Measurements from ENCODE around the gene PLBD1.

Gene PLBD1

GRCh38 chr12:14576896-14577295 is 9.2 kb upstream of the PLBD1 start:
- no peak for DNase-seq (ENCODE audit: low read depth)
- H3K4me3 ChIP-seq (ENCODE audit: low read depth, low read length): no peak overlapping the region
- TF ChIP-seq MYC (IDR thresholded peaks at IDR 0.05; ENCODE audit: low read depth, low read length): no peak
- TF ChIP-seq POLR2A (IDR thresholded peaks at IDR 0.05; ENCODE audit: extremely low read depth, insufficient read length): no peak
- no peak for TF ChIP-seq MAX (IDR thresholded peaks at IDR 0.05; ENCODE audit: low read depth, low read length)
- no peak for TF ChIP-seq CTCF (IDR thresholded peaks at IDR 0.05; ENCODE audit: low read depth, low read length)

GRCh38 chr12:14575585-14575984 is 7.9 kb upstream of the PLBD1 start:
- no peak for DNase-seq (ENCODE audit: low read depth)
- H3K4me3 ChIP-seq (ENCODE audit: low read depth, low read length): no peak overlapping the region
- TF ChIP-seq MAX (IDR thresholded peaks at IDR 0.05; ENCODE audit: low read depth, low read length) (no peak), CTCF (IDR thresholded peaks at IDR 0.05; ENCODE audit: low read depth, low read length) (no peak), MYC (IDR thresholded peaks at IDR 0.05; ENCODE audit: low read depth, low read length) (no peak), POLR2A (IDR thresholded peaks at IDR 0.05; ENCODE audit: extremely low read depth, insufficient read length) (no peak)

- TF ChIP-seq MAX (IDR thresholded peaks at IDR 0.05; ENCODE audit: low read depth, low read length): no peak
- TF ChIP-seq MYC (IDR thresholded peaks at IDR 0.05; ENCODE audit: low read depth, low read length): no peak
- no peak for TF ChIP-seq CTCF (IDR thresholded peaks at IDR 0.05; ENCODE audit: low read depth, low read length)
- TF ChIP-seq POLR2A (IDR thresholded peaks at IDR 0.05; ENCODE audit: extremely low read depth, insufficient read length): no peak
- DNase-seq (ENCODE audit: low read depth): no peak
Measured at GRCh38 chr12:14573118-14573517, 5.4 kb upstream of the PLBD1 start.

GRCh38 chr12:14572401-14572800 is 4.7 kb upstream of the PLBD1 start:
- TF ChIP-seq POLR2A (IDR thresholded peaks at IDR 0.05; ENCODE audit: extremely low read depth, insufficient read length) (no peak), MYC (IDR thresholded peaks at IDR 0.05; ENCODE audit: low read depth, low read length) (no peak), CTCF (IDR thresholded peaks at IDR 0.05; ENCODE audit: low read depth, low read length) (no peak), MAX (IDR thresholded peaks at IDR 0.05; ENCODE audit: low read depth, low read length) (no peak)
- no peak overlapping the region for H3K4me3 ChIP-seq (ENCODE audit: low read depth, low read length)
- DNase-seq (ENCODE audit: low read depth): no peak

More at GRCh38 chr12:14573118-14573517, 5.4 kb upstream of the PLBD1 start:
- no peak overlapping the region for H3K4me3 ChIP-seq (ENCODE audit: low read depth, low read length)

- TF ChIP-seq MYC (IDR thresholded peaks at IDR 0.05; ENCODE audit: low read depth, low read length): no peak
- TF ChIP-seq MAX (IDR thresholded peaks at IDR 0.05; ENCODE audit: low read depth, low read length): no peak
- no peak for TF ChIP-seq CTCF (IDR thresholded peaks at IDR 0.05; ENCODE audit: low read depth, low read length)
- TF ChIP-seq POLR2A (IDR thresholded peaks at IDR 0.05; ENCODE audit: extremely low read depth, insufficient read length): no peak
- no peak overlapping the region for H3K4me3 ChIP-seq (ENCODE audit: low read depth, low read length)
- DNase-seq (ENCODE audit: low read depth): no peak
Measured at GRCh38 chr12:14571779-14572178, 4.1 kb upstream of the PLBD1 start.

GRCh38 chr12:14570231-14570630 is 2.5 kb upstream of the PLBD1 start:
- H3K4me3 ChIP-seq (ENCODE audit: low read depth, low read length): no peak overlapping the region

More at GRCh38 chr12:14570231-14570630, 2.5 kb upstream of the PLBD1 start:
- no peak for DNase-seq (ENCODE audit: low read depth)
- TF ChIP-seq POLR2A (IDR thresholded peaks at IDR 0.05; ENCODE audit: extremely low read depth, insufficient read length) (no peak), MYC (IDR thresholded peaks at IDR 0.05; ENCODE audit: low read depth, low read length) (no peak), CTCF (IDR thresholded peaks at IDR 0.05; ENCODE audit: low read depth, low read length) (no peak), MAX (IDR thresholded peaks at IDR 0.05; ENCODE audit: low read depth, low read length) (no peak)

All from NB4 (cell line).